HG03108 (cell line): ENCODE data around the gene CSF3R.

Source experiments
- ATAC-seq: cut with Tn5 transposase; IDR thresholded peaks from one replicate; pipeline ENCODE4 v1.9.1; 2021; ENCODE audit warnings: moderate library complexity; ENCODE audit not compliant: unreplicated experiment

Gene CSF3R

GRCh38 chr1:36482724-36483388 lies at the start of gene CSF3R:
Gene CSF3R, minus strand, starts transcription at chr1:36482913. Its CDS starts 3,417 bp downstream, at chr1:36479496.
- no peak for ATAC-seq

- no peak for ATAC-seq
These were observed 49.1 kb upstream of the CSF3R start for GRCh38 chr1:36531833-36532232.

GRCh38 chr1:36530791-36531190 lies 48.1 kb upstream of the CSF3R start:
- ATAC-seq, result no peak

- ATAC-seq, result no peak
These were observed 47.5 kb upstream of the CSF3R start for GRCh38 chr1:36530261-36530660.

GRCh38 chr1:36529769-36530260 lies 47.1 kb upstream of the CSF3R start:
- no peak for ATAC-seq

GRCh38 chr1:36528361-36529349 lies 45.9 kb upstream of the CSF3R start:
- no peak for ATAC-seq

GRCh38 chr1:36525166-36525565 lies 42.5 kb upstream of the CSF3R start:
- ATAC-seq, result no peak

- no peak for ATAC-seq
These were observed 41.8 kb upstream of the CSF3R start for GRCh38 chr1:36524359-36525062.

GRCh38 chr1:36523850-36524249 lies 41.1 kb upstream of the CSF3R start:
- ATAC-seq, result no peak

GRCh38 chr1:36523230-36523495 lies 40.5 kb upstream of the CSF3R start:
- ATAC-seq, result no peak

- no peak for ATAC-seq
These were observed 39.9 kb upstream of the CSF3R start for GRCh38 chr1:36522461-36523229.

- ATAC-seq, result no peak
These were observed 39.3 kb upstream of the CSF3R start for GRCh38 chr1:36522021-36522420.

- no peak for ATAC-seq
These were observed 38.2 kb upstream of the CSF3R start for GRCh38 chr1:36520771-36521420.

GRCh38 chr1:36520056-36520455 lies 37.3 kb upstream of the CSF3R start:
- no peak for ATAC-seq

GRCh38 chr1:36517011-36517771 lies 34.5 kb upstream of the CSF3R start:
- no peak for ATAC-seq

GRCh38 chr1:36516372-36517010 lies 33.8 kb upstream of the CSF3R start:
- ATAC-seq, result no peak

- ATAC-seq, result no peak
These were observed 32.8 kb upstream of the CSF3R start for GRCh38 chr1:36515315-36516138.

- ATAC-seq, result no peak
These were observed 31.8 kb upstream of the CSF3R start for GRCh38 chr1:36514501-36514900.
